Fibroblast of the aortic adventitia (primary cell): ENCODE data around the gene SLC30A2. TPM values are rescaled to one million over a fixed set of nuclear protein-coding genes. Genes with fewer than 3 reads are reported as not detected.

Experiments
- DNase-seq: peaks from one replicate; pipeline ENCODE4 v3.0.0-alpha.2; 2010; ENCODE audit warnings: low read depth
- H3K4me3 ChIP-seq: 2 replicates; pipeline ENCODE4 v1.5.1; 2011; ENCODE audit warnings: low read depth, mild to moderate bottlenecking, control low read depth, low read length, moderate library complexity
- CTCF ChIP-seq: IDR thresholded peaks from 2 replicates; pipeline ENCODE4 v1.5.1; 2011; ENCODE audit warnings: mild to moderate bottlenecking, low read length, control low read depth, inconsistent platforms; ENCODE audit not compliant: insufficient read depth
- total RNA-seq: library from RNA; depleted of rRNA; stranded (reverse); fragments of >200 nt; gene quantifications from 2 replicates; pipeline ENCODE4 v1.2.3, GENCODE V29; 2012; ENCODE audit warnings: low replicate concordance

The SLC30A2 gene
- total RNA-seq, 1 donor: not detected

GRCh38 chr1:26035959-26036755 is 9.8 kb downstream of the SLC30A2 start:
- peak overlapping the region; percentile 86 for H3K4me3 ChIP-seq
- peak; percentile 62 for DNase-seq
- peak; percentile 97 for TF ChIP-seq CTCF

GRCh38 chr1:26035203-26035958 is 10.5 kb downstream of the SLC30A2 start:
- peak overlapping the region; percentile 86 for H3K4me3 ChIP-seq
- peak; percentile 85 for DNase-seq
- TF ChIP-seq CTCF: no peak

GRCh38 chr1:26034504-26035202 is 11.3 kb downstream of the SLC30A2 start:
- peak overlapping the region; percentile 86 for H3K4me3 ChIP-seq
- DNase-seq: no peak
- TF ChIP-seq CTCF: no peak

- no peak for DNase-seq
- no peak overlapping the region for H3K4me3 ChIP-seq
- no peak for TF ChIP-seq CTCF
Observed at GRCh38 chr1:26032656-26033357, 13.1 kb downstream of the SLC30A2 start.

- H3K4me3 ChIP-seq: no peak overlapping the region
- no peak for TF ChIP-seq CTCF
- peak; percentile 69 for DNase-seq
Observed at GRCh38 chr1:26031611-26032220, 14.2 kb downstream of the SLC30A2 start.

GRCh38 chr1:26031196-26031595 is 14.7 kb downstream of the SLC30A2 start:
- no peak for TF ChIP-seq CTCF
- H3K4me3 ChIP-seq: no peak overlapping the region
- no peak for DNase-seq
